Measurements from ENCODE around the gene TPRKB.
"Not testable (repeated sequence)": the region's sequence is repeated elsewhere in the genome, so short reads cannot be mapped to it uniquely, and the experiment has no call there.

TPRKB gene

DNA sequence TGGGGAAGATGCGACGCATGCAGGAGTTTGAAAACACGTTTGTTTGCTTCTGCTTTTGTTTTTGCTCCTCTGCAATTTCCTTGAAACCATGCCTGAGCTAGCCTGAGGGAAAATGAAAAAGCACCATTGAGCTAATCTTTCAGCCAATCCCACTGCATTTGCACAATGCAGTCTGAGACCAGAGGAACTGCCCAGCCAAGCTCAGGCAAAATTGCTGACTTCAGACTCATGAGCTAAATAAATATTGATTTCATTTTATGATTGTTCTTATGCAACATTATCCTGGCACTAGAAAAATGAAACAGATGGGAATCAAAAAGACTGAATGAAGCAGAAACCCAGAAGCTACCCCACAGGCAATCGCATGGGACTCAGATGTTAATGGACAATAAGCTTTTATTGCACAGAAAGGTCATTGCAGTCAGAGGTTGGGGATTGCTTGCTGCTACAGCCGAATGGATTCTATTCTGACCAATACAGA is 37.0 kb downstream of the TPRKB start:
- DNase-seq (ENCODE audit: low read depth): no peak

DNA sequence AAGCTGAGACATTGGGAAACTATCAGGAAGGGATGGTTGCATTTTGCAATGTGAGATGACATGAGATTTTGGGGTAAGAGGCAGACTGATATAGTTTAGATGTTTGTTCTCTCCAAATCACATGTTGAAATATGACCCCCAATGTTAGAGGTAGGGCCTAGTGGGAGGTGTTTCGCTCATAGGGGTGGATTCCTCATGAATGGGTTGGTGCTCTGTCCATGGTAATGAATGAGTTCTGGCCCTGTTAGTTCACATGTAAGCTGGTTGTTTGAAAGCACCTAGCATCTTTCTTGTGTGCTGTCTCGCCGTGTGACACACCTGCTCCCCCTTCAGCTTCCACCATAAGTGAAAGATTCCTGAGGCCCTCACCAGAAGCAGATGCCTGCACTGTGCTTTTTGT is 37.7 kb downstream of the TPRKB start:
- no peak for DNase-seq (ENCODE audit: low read depth)

DNA sequence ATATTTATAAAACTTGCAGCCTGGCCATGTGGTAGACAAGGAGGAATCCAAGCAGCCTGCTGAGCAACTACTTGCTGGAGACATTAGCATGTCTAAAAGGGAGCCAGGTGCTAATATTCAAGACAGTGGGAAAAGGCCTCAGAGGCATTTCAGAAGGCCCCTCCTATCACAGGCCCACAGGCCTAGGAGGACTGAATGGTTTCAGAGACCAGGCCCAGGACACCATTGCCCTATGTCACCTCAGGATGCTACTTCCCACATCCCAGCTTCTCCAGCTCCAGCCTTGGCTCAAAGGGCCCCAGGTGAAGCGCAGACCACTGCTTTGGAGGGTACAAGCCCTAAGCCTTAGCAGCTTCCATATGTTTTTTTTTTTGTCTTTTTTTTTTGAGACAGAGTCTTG is 39.0 kb downstream of the TPRKB start:
- DNase-seq (ENCODE audit: low read depth): no peak

DNA sequence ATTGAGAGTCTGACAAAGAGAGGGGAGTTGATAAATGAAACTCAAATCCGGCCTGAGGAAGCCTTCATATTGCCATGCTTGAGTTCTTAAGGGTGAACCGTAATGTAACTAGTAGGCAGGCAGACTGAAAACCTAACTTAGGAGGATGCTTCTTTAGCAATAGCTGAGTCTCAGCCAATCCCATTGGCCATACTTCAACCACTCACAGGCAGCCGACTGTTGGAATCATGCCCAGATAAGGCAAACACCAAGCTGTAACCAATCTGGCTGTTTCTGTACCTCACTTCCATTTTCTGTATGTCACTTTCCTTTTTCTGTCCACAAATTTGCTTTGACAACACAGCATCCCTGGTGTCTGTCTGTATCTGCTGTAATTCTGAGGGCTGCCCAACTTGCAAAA is 39.5 kb downstream of the TPRKB start:
- no peak for DNase-seq (ENCODE audit: low read depth)

DNA sequence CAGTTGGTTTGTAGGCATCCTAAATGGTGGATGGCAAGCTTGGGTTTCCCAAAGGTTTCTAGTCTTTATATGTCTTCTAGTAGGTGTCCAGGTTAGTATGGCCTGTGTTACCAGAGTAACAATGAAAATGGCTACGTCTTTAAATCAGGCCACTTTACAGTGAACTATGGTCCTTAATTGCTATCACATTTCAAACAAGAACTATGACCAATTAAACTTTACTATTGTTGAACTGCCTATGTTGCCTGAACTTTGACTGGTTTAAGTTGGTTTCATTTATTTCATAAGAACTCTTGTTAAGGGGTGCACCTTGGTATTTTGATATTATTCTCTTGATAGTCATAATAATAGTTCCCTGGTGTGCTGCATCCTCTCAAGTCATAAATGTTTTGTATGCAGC is 40.2 kb downstream of the TPRKB start:
- DNase-seq (ENCODE audit: low read depth): not testable (repeated sequence)

DNA sequence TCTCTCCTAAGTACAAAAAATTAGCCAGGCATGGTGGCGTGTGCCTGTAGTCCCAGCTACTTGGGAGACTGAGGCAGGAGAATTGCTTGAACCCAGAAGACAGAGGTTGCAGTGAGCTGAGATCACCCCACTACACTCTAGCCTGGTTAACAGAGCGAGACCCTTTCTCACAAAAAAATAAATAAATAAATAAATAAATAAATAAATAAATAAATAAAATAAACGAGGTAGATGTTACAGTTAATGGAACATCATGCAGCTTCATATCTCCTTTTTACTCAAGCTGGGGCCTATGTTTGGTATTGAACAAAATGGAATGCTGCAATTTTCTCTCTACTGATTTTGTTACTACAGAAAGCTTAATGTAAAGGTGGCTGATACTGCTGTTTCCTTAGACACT is 40.6 kb downstream of the TPRKB start:
- DNase-seq (ENCODE audit: low read depth): not testable (repeated sequence)

DNA sequence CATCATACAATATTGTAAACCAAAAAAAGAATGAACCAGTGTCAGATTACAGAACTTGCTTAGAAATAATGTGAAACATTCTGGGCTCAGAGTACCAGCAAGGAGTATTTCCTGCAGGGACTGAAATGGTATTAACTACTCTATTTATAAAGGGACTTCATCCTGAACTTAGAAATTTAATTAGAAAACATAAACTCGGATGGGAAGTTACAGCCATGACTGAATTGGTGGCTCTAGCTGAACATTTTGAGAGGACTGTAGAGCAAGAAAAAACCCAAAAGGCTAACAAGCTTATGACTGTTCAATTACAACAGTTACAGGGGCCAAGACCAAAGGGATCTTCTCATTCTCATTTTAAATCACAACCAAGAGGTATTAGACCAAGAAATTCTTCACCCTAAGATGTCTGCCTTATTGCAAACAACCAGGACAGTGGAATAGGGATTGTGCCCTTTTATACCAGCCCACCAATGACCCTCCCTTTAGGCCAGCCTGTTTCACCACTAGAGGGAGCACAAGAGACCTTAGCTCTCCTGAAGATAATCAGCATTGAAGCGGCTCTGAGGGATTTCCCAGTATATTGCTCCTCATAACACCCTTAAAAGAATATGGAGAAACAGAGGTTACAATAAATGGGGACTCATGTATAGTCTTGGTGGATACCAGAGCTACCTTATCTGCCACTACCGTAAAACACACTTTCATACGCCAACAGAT is 46.6 kb downstream of the TPRKB start:
- not testable (repeated sequence) for DNase-seq (ENCODE audit: low read depth)

DNA sequence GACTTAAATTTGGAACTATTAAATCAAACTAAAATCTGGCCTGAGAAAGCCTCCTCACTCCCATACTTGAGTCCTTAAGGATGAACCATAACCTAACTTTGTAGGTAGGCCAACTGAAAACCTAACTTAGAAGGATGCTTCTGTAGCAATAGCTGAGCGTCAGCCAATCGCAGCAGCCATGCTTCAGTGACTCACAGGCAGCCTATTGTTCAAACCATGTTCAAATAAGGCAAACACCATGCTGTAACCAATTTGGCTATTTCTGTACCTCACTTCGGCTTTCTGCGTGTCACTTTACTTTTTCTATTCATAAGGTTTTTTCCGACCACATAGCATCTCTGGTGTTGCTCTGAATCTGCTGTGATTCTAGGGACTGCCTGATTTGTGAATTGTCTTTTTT is 48.7 kb downstream of the TPRKB start:
- DNase-seq (ENCODE audit: low read depth): not testable (repeated sequence)

DNA sequence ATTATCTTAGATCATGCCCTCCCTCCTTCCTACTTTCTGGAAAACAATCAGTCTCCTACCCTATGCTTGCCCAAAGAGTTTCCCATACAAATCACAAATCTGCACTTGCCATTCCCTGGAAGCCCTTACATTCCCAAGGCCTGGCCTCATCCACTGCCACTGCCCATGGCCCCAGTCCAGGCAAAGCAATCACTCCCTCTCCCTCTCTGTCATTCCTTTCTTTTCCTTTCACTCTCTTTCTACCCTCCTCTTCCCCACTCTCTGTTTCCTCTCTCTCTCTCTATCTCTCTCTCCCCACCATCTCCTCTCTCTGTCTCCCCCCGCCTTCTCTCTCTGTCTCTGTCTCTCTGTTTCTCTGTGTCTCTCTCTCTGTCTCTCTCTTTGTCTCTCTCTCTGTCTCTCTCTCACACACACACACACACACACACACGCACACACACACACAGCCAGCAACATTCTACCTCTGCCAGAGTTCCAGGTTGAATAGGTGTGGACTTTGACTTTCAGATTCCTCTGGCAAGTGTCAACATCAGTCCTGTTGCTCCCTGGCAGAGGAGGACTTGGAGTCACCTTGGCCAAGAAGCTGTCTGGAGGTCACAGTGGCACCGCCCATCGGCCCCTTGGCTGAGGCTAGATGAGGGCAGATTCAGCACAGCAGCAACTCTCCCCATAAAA is 51.2 kb downstream of the TPRKB start:
- no peak for DNase-seq (ENCODE audit: low read depth)

DNA sequence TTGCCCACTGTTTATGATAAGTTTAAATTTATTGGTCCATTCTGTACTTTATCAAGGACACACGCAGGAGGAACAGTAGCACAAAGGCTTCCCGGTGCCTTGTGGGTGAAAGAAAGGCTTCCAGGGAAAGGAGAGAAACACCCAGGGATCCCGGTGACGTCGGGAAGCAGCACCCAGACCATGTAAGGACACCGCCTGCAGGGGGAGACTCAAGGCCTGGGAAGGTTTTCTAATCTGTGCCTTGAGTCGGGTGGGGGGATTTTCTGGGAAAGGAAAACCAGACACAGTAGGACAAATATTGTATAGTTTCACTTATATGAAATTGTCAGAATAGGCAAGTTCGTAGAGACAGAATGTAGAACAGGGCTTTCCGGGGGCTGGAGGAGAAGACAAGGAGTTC is 52.2 kb downstream of the TPRKB start:
- DNase-seq (ENCODE audit: low read depth): not testable (repeated sequence)

DNA sequence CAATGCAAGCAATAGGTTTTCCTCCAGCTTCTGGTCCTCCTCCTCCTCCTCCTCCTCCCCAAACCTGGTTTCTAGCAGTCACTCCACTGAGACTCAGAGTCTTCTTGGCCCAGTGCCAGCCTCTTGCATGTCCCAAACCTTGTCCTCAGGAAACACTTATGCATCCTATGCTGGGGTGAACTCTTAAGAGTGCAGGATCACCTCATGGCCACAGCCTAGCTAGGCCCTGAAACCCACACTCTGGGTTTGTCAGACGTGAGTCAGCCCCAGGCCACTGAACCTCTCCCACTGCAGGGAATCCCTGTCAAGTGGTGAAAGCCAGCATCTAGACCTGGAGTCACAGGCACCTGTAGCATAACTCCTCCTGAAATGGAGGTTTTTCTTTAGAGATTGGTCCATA is 52.8 kb downstream of the TPRKB start:
- DNase-seq (ENCODE audit: low read depth): not testable (repeated sequence)

DNA sequence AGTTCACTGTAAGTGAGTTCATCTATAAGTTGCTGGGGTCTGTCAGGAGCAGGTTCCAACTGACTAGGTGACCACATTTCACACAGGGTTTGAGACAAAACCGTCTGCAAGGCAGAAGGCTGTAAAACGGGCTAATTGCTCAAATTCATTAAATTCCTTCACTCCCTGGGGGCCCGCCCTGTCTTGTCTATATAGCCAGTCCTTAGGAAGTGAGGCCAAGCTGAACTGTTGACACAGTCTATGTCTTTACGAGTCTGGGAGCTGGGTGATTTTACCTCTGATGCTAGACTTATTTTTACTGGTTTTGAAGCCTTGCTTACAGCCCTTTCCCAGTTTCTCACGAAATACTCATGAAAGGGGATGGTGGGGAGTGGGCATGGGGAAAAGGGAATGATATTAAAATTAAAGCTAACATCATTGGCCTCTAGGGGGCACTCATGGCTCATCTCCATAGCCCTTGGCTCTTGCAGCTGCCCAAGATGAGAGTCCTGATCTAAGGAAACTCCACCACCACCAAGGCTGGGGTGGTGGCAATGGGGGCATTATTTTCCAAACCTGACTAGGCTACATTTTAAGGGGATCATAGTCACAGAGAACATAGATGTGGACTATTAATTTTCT is 57.1 kb downstream of the TPRKB start:
- DNase-seq (ENCODE audit: low read depth): not testable (repeated sequence)
